Astrocyte of the spinal cord (primary cell): ENCODE data around the gene CLEC18B.
A peak's percentile ranks its signal among the peaks of the same experiment; 100 is the strongest.
"Not testable (repeated sequence)": the region's sequence is repeated elsewhere in the genome, so short reads cannot be mapped to it uniquely, and the experiment has no call there.

Source experiments
- DNase-seq: peaks from one replicate; pipeline ENCODE4 v3.0.0; 2011; ENCODE audit warnings: low read depth, low spot score
- H3K4me3 ChIP-seq: 2 replicates; pipeline ENCODE4 v1.5.1; 2011; ENCODE audit warnings: low read depth, mild to moderate bottlenecking, low read length, moderate library complexity
- in situ Hi-C: cut with HindIII; loops from 2 replicates; pipeline ENCODE4 v1.10.0; 2017; ENCODE audit warnings: low sequenced_read_pairs
- TF ChIP-seq, protein P1 (sequence below): IDR thresholded peaks from 2 replicates; pipeline ENCODE4 v1.5.1; 2012; ENCODE audit warnings: low read depth, mild to moderate bottlenecking, low read length, inconsistent platforms

Gene CLEC18B

DNA sequence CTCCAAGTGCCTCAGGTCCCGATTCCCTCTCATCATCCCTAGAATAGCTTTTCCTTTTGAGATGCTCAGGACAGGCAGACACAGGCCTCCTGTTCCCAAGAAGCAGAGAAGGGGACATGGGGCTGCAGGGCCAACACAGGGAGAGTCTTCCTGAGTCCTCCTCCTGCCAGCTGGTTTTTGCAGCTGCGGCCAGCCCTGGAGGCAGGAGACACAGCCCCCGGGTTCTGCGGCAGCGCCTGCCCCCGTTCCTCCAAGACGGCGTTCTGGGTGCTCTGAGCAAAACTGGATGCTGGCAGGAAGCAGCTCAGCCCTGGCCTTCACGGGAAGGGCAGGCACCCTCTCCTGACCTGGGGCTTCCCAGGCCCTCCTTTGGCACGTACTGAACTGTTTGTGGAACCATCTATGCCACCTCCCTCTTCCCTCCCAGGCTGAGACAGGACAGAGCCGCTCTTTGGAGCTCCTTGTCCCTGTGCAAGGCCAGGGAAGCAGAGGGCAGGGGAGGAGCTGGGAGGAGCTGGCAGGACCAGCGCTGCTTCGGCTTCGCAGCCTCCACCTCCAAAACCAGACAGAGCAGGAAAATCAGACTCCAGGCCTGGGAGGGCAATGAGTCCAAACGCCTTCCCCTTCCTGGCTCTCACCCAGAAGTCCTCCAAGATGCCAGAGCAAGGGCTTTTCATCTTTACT lies 22.9 kb downstream of the CLEC18B start:
- DNase-seq, in situ Hi-C loops, H3K4me3 ChIP-seq: not testable (repeated sequence)

DNA sequence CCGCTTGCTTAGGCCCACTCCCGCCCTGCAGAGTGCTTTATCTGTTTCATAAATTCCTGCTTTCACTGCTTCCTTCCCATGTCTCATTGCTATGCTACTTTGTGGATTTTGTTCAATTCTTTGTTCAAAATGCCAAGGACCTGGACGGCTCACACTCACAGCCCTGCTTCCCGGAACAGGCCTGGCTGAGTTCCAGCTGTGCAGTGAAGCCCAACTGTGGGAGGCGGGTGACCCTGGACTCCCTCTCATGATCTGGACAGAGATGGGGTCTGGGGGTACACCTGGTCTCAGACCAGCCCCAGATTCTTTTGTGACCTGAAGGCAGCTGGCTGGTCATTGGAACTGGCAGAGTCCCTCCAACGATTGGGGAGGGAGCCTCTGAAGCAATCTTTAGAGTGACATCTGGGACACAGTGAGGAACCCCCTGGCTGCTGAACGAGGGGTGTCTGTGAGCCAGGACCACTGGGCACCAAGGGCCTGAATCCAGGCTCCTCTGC lies 24.7 kb downstream of the CLEC18B start:
- H3K4me3 ChIP-seq, in situ Hi-C loops: not testable (repeated sequence)
- peak; percentile 10 for DNase-seq

DNA sequence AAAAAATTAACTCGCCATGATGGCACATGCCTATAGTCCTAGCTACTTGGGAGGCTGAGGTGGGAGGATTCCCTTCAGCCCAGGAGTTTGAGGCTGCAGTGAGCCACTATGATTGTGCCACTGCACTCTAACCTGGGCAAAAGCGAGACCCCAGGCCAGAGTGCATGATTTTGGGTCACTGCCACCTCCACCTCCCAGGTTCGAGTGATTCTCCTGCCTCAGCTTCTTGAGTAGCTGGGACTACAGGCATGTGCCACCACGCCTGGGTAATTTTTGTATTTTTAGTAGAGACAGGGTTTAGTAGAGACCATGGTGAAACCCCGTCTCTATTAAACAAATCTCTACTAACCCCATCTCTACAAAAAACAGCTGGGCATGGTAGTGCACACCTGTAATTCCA lies 26.7 kb downstream of the CLEC18B start:
- H3K4me3 ChIP-seq, DNase-seq, in situ Hi-C loops: not testable (repeated sequence)

DNA sequence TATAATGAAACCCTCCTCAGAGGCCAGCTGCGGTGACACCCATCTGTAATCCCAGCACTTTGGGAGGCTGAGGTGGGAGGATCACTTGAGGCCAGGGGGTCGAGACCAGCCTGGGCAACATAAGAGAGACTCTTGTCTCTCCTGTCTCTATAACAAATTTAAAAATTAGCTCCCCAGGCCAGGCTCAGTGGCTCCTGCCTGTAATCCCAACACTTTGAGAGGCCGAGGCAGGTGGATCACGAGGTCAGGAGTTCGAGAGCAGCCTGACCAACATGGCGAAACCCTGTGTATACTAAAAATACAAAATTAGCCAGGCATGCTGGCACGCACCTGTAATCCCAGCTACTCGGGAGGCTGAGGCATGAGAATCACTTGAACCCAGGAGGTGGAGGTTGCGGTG lies 27.1 kb downstream of the CLEC18B start:
- H3K4me3 ChIP-seq, in situ Hi-C loops, DNase-seq: not testable (repeated sequence)

DNA sequence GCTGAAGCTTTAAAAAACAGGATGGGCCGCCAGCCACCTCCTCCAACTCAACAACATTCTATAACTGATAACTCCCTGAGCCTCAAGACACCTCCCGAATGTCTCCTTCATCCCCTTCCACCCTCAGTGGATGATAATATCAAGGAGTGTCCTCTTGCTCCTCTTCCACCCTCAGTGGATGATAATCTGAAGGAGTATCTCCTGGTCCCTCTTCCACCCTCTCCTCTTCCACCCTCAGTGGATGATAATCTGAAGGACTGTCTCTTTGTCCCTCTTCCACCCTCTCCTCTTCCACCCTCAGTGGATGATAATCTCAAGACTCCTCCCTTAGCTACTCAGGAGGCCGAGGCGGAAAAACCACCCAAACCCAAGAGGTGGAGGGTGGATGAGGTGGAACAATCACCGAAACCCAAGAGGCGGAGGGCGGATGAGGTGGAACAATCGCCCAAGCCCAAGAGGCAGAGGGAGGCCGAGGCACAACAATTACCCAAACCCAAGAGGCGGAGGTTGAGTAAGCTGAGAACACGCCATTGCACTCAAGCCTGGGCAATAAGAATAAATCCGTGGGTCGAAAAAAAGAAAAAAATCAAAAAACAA lies 29.7 kb downstream of the CLEC18B start:
- DNase-seq, in situ Hi-C loops, H3K4me3 ChIP-seq: not testable (repeated sequence)

DNA sequence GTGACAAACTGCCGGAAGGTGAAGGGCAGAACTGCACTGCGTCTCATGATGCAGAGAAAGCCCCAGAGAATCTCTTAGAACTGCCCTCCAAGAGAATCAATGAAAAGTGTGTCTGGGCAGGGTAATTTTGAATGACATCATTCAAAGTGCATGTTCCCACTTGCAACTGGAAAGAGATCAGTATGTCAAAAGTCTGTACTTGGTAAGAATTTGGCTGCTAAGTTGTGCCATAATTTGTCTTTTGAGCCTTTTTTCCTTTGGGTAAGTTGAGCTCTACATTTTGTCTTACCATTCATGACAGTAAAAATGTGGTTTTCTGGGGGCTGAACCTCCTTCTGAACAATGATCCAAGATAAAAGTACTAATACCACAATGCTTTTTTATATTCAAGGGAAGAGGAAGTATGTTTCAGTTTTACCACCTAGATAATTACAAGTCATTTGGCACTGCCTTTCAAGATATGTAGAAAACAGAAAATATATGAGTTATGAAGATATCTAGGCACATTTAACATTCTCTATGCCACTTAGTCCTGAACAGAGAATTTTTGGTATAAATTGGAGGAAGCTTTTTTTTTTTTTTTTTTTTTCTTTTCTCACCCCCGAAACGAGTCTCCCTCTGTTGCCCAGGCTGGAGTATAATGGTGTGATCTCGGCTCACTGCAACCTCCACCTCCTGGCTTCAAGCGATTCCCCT lies 38.8 kb downstream of the CLEC18B start:
- DNase-seq, H3K4me3 ChIP-seq, in situ Hi-C loops: not testable (repeated sequence)

DNA sequence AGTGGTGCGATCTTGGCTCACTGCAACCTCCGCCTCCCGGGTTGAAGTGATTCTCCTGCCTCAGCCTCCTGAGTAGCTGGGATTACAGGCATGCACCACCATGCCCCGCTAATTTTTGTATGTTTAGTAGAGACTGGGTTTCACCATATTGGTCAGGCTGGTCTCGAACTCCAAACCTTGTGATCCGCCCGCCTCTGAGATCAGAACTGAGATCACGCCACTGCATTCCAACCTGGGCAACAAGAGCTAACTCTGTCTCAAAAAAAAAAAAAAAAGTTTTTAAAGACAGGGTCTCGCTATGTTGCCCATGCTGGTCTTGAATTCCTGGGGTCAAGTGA lies 47.5 kb downstream of the CLEC18B start:
- H3K4me3 ChIP-seq, DNase-seq, in situ Hi-C loops: not testable (repeated sequence)

DNA sequence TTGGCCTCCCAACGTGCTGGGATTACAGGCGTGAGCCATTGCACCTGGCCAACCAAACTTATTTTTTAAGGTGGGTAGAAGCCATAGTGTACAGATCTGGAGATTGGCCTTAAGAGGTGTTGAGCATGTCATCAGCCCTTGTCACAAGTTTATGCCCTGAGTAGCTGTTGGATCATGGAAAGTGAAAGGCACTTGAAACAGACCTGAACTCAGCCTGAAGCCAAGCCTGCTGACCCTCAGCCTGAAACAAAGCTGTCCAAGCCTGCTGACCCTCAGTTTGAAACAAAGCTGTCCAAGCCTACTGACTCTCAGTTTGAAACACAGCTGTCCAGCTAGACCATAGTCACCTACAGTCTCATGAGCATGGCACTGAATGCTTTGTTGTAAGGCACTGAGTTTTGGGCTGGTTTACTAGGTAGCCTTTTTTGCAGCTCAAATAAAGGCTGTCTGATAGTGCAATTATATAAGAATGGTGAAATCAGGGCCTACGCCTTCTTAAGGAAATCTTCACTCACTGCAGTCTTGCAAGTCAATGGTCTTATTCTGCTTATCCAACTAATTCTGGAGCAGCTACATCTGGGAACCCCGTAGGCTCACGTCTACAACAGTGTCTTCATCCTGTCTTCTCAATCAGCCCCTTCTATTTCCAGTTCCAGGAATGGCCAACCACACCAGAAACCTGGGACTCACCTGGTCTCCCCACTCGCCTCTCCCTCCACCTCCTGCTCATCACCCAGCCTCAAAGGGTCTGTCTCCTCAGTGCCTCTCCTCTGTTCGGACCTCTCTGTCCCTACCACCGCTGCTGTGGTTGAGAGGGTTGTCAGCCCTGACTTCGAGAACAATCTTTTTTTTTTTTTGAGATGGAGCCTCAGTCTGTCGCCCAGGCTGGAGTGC lies 48.1 kb downstream of the CLEC18B start:
- TF ChIP-seq, protein P1, sequence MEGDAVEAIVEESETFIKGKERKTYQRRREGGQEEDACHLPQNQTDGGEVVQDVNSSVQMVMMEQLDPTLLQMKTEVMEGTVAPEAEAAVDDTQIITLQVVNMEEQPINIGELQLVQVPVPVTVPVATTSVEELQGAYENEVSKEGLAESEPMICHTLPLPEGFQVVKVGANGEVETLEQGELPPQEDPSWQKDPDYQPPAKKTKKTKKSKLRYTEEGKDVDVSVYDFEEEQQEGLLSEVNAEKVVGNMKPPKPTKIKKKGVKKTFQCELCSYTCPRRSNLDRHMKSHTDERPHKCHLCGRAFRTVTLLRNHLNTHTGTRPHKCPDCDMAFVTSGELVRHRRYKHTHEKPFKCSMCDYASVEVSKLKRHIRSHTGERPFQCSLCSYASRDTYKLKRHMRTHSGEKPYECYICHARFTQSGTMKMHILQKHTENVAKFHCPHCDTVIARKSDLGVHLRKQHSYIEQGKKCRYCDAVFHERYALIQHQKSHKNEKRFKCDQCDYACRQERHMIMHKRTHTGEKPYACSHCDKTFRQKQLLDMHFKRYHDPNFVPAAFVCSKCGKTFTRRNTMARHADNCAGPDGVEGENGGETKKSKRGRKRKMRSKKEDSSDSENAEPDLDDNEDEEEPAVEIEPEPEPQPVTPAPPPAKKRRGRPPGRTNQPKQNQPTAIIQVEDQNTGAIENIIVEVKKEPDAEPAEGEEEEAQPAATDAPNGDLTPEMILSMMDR = no peak
- in situ Hi-C loops = no loop called here
- no peak overlapping the region for H3K4me3 ChIP-seq
- DNase-seq = no peak

DNA sequence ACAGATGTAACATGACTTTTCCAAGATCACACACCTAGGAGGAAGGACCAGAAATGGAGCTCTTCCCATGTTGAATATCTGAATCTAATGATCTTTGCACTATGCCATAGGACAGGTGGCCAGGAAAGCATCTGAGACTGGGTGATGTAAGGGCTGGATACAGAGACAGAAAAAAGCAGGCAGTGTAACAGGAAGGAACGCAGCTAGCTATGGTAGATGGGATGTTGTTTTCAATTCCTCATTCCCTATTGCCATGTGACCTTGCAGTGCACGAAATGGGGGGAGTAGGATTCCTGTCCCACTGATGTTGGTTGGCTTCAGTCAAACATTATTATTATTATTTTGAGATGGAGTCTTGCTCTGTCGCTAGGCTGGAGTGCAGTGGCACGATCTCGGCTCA lies 48.9 kb downstream of the CLEC18B start:
- TF ChIP-seq, protein P1 = no peak
- H3K4me3 ChIP-seq = no peak overlapping the region
- no peak for DNase-seq
- in situ Hi-C loops = no loop called here

DNA sequence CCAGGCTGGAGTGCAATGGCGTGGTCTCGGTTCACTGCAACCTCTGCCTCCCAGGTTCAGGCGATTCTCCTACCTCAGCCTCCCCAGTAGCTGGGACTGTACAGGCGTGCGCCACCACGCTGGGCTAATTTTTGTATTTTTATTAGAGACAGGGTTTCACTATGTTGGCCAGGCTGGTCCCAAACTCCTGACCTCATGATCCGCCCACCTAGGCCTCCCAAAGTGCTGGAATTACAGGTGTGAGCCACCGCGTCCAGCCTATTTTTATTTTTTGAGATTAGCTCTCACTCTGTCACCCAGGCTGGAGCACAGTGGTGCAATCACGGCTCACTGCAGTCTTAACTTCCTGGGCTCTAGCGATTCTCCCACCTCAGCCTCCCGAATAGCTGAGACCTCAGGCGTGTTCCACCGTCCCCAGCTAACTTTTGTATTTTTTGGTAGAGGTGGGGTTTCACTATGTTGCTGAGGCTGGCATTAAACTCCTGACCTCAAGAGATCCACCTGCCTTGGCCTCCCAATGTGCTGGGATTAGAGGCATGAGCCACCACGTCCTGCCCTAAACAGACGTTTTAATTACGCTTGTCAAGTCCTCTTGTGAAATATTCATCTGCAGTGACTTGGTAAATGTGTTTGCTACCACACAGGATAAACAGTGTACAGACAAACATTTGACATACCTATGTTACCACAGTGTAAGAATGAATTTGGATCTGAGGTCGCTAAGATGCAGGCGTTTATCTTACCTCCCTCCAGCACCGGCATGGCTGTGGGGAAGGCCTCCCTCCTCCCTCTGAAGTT lies 50.7 kb downstream of the CLEC18B start:
- in situ Hi-C loops, H3K4me3 ChIP-seq, DNase-seq: not testable (repeated sequence)

DNA sequence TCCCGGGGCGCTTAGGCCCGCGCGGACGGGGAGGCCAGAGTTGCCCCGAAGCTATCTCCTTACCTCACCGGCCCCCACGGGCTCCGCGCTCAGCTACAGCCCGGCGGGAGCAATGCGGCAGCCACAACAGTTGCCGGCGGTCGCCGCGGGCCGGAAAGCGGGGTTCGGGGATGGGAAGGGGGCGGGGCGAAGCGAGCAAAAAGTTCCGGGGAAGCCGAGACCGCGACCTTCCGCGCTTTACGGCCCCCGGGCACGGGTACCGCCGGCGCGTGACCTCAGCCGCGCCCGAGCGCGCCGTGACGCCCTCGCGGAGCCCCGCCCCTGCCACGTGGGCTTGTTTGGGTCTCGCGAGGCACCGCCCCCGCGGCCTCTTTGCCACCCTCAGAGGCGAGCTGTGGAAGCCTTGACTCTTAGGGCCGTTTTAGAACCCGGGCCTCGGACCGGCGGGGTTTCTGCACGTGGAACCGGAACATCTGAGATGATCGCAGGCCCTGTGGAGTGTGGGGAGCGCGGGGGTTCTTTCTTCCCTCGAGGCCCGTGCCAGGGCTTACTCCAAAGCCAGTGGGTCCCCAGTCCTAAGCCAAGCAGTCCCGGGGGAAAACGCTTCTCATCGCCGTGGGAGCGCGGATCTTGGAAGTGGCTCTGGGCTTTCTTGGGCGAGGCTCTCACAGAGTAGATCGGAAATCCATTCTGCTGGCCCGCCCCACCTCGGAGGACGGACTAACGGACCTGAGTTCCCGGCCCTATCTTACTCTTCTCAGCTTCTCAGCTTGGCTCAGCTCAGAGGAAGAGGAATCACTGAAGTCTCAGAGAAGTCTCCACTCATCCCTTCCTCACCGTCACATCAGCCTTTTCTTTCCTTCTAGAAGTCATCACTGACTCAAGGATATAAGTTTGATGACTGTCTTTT lies 53.0 kb downstream of the CLEC18B start:
- DNase-seq = peak; percentile 91
- in situ Hi-C loops = not testable (repeated sequence)
- H3K4me3 ChIP-seq = peak overlapping the region; percentile 63

DNA sequence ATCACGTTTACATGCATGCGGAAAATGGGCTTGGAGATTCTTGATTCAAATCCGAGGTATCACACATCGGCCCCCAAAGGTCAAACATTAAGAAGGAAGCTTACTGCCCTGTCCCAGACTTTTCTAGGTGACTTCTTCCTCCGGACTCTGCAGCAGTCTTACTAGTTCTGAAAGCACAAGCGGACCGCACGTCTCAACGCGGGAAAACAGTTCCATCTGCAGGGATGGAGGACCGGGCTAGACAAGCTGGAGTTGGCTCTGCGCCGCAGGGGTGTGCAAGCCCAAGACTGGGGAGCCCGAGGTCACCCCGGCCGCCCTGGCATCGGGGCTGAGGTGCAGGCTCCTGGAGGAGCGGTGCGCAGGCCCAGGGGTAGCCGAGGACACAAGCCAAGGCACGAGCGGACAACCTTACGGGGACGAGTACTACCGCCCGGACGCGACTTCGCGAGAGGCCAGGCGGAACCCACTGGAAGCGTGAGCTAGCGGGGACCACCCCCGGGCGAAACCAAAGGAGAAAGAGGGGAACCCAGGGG lies 53.7 kb downstream of the CLEC18B start:
- in situ Hi-C loops = not testable (repeated sequence)
- H3K4me3 ChIP-seq = peak overlapping the region; percentile 63
- DNase-seq = peak; percentile 5
